ENCODE data around the gene PRSS57. TPM values are rescaled to one million over a fixed set of nuclear protein-coding genes. Genes with fewer than 3 reads are reported as not detected.

Gene PRSS57
- total and polyA plus RNA-seq, 2 of the 13 experiments (the other 11 are each of a cell fraction or from before 2014, with no cell fraction given), result 0.12 TPM; not detected in 1

DNA sequence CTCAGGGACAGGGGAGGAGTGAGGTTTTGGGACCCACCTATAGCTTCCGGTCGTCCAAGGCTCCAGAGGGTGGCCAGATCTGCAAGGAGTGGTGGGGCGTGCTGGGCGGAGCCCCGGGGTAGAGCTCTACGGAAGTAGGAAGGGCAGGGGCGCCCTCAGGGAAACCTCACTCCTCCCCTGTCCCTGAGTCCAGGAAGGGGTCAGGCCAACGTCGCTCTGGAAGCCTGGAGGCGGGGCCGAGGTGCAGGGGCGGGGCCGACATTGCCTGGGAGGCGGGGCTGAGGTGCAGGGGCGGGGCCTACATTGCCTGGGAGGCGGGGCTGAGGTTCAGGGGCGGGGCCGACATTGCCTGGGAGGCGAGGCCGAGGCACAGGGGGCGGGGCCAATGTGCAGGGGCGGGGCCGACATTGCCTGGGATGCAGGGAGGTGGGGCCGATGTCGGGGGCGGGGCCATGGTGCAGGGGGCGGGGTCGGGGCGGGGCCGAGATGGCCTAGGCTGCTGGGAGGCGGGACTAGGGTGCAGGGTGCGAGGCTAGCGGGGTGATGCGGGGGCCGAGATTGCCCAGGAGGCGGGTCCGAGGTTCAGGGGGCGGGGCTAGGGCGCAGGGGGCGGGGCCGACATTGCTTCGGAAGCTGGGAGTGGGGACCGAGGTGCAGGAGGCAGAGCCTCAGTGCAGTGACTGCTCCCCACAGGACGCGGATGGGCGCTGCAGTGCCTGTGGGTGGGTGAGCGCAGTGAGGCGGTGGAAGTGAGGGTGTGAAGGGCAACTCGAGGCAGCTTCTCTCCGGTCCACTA, 8.6 kb upstream of the PRSS57 start (continued):
- no peak for TF ChIP-seq NONO (IDR thresholded peaks at IDR 0.05)
- no peak for TF ChIP-seq NONO (CRISPR knock-in tag; conservative IDR thresholded peaks at IDR 0.05)
- TF ChIP-seq ZNF317 (CRISPR knock-in tag; IDR thresholded peaks at IDR 0.05), result no peak
- no peak for TF ChIP-seq ARHGAP35 (CRISPR knock-in tag; IDR thresholded peaks at IDR 0.05; ENCODE audit: borderline replicate concordance)
- TF ChIP-seq GFI1 (CRISPR knock-in tag; IDR thresholded peaks at IDR 0.05; ENCODE audit: borderline replicate concordance), result peak; percentile 40; the same call in 1 of the 2 replicates
- no peak for TF ChIP-seq FOXA3 (CRISPR knock-in tag; IDR thresholded peaks at IDR 0.05)
- 0 out of 2 replicates have a peak, but pooled peaks have one; percentile 34 for TF ChIP-seq CAMTA2 (CRISPR knock-in tag; IDR thresholded peaks at IDR 0.05; ENCODE audit: borderline replicate concordance)
- TF ChIP-seq ZNF772 (CRISPR knock-in tag; IDR thresholded peaks at IDR 0.05), result no peak
- no peak for TF ChIP-seq SNAI1 (CRISPR knock-in tag; IDR thresholded peaks at IDR 0.05; ENCODE audit: borderline replicate concordance)
- TF ChIP-seq HIVEP1 (CRISPR knock-in tag; IDR thresholded peaks at IDR 0.05), result no peak
- TF ChIP-seq DNMT1 (CRISPR knock-in tag; IDR thresholded peaks at IDR 0.05), result no peak
- no peak for TF ChIP-seq IRX3 (CRISPR knock-in tag; IDR thresholded peaks at IDR 0.05; ENCODE audit: borderline replicate concordance, low read depth)
- TF ChIP-seq ZNF850 (CRISPR knock-in tag; conservative IDR thresholded peaks at IDR 0.05), result no peak
- no peak for TF ChIP-seq ZBTB1 (CRISPR knock-in tag; IDR thresholded peaks at IDR 0.05; ENCODE audit: borderline replicate concordance)
- no peak for TF ChIP-seq ZNF570 (CRISPR knock-in tag; IDR thresholded peaks at IDR 0.05; ENCODE audit: borderline replicate concordance)
- peak; percentile 70; the same call in 1 of the 2 replicates for TF ChIP-seq NR1H2 (CRISPR knock-in tag; IDR thresholded peaks at IDR 0.05; ENCODE audit: borderline replicate concordance, low read depth)
- TF ChIP-seq, protein P1, sequence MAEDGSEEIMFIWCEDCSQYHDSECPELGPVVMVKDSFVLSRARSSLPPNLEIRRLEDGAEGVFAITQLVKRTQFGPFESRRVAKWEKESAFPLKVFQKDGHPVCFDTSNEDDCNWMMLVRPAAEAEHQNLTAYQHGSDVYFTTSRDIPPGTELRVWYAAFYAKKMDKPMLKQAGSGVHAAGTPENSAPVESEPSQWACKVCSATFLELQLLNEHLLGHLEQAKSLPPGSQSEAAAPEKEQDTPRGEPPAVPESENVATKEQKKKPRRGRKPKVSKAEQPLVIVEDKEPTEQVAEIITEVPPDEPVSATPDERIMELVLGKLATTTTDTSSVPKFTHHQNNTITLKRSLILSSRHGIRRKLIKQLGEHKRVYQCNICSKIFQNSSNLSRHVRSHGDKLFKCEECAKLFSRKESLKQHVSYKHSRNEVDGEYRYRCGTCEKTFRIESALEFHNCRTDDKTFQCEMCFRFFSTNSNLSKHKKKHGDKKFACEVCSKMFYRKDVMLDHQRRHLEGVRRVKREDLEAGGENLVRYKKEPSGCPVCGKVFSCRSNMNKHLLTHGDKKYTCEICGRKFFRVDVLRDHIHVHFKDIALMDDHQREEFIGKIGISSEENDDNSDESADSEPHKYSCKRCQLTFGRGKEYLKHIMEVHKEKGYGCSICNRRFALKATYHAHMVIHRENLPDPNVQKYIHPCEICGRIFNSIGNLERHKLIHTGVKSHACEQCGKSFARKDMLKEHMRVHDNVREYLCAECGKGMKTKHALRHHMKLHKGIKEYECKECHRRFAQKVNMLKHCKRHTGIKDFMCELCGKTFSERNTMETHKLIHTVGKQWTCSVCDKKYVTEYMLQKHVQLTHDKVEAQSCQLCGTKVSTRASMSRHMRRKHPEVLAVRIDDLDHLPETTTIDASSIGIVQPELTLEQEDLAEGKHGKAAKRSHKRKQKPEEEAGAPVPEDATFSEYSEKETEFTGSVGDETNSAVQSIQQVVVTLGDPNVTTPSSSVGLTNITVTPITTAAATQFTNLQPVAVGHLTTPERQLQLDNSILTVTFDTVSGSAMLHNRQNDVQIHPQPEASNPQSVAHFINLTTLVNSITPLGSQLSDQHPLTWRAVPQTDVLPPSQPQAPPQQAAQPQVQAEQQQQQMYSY (CRISPR knock-in tag; IDR thresholded peaks at IDR 0.05), result no peak
- no peak for TF ChIP-seq SOX6 (IDR thresholded peaks at IDR 0.05)
- TF ChIP-seq SOX6 (CRISPR knock-in tag; IDR thresholded peaks at IDR 0.05), result 0 out of 2 replicates have a peak, but pooled peaks have one; percentile 42
- 0 out of 2 replicates have a peak, but pooled peaks have one; percentile 49 for TF ChIP-seq ZNF776 (CRISPR knock-in tag; IDR thresholded peaks at IDR 0.05)
- TF ChIP-seq SAP130 (CRISPR knock-in tag; IDR thresholded peaks at IDR 0.05; ENCODE audit: low read depth), result peak; percentile 65
- TF ChIP-seq, protein P2, sequence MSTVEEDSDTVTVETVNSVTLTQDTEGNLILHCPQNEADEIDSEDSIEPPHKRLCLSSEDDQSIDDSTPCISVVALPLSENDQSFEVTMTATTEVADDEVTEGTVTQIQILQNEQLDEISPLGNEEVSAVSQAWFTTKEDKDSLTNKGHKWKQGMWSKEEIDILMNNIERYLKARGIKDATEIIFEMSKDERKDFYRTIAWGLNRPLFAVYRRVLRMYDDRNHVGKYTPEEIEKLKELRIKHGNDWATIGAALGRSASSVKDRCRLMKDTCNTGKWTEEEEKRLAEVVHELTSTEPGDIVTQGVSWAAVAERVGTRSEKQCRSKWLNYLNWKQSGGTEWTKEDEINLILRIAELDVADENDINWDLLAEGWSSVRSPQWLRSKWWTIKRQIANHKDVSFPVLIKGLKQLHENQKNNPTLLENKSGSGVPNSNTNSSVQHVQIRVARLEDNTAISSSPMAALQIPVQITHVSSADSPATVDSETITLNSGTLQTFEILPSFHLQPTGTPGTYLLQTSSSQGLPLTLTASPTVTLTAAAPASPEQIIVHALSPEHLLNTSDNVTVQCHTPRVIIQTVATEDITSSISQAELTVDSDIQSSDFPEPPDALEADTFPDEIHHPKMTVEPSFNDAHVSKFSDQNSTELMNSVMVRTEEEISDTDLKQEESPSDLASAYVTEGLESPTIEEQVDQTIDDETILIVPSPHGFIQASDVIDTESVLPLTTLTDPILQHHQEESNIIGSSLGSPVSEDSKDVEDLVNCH (CRISPR knock-in tag; IDR thresholded peaks at IDR 0.05), result no peak

Measured in HepG2 (cell line).